ENCODE measurements around the gene SBF2.

GRCh38 chr11:9732453-9732852, 561.6 kb downstream of the SBF2 start:
- TF ChIP-seq MAX (IDR thresholded peaks at IDR 0.05; ENCODE audit: low read depth, low read length): no peak
- no peak for TF ChIP-seq CTCF (IDR thresholded peaks at IDR 0.05; ENCODE audit: low read depth, low read length)
- TF ChIP-seq POLR2A (IDR thresholded peaks at IDR 0.05; ENCODE audit: extremely low read depth, insufficient read length): no peak
